Fibroblast of pulmonary artery (primary cell): ENCODE results near the gene TTC36.
A peak's percentile ranks its signal among the peaks of the same experiment; 100 is the strongest.
"Not testable (repeated sequence)": the region's sequence is repeated elsewhere in the genome, so short reads cannot be mapped to it uniquely, and the experiment has no call there.

Experiments
- DNase-seq: peaks from one replicate; pipeline ENCODE4 v3.0.0-alpha.2; 2010; ENCODE audit warnings: low read depth
- H3K4me3 ChIP-seq: replicated peaks from 2 replicates; pipeline ENCODE4 v1.5.1; 2011; ENCODE audit warnings: low read depth, mild to moderate bottlenecking, control low read depth, low read length, moderate library complexity
- CTCF ChIP-seq: IDR thresholded peaks from 2 replicates; pipeline ENCODE4 v1.5.1; 2011; ENCODE audit warnings: mild to moderate bottlenecking, control low read depth, low read length, inconsistent platforms; ENCODE audit errors: missing control alignments

Gene TTC36

DNA sequence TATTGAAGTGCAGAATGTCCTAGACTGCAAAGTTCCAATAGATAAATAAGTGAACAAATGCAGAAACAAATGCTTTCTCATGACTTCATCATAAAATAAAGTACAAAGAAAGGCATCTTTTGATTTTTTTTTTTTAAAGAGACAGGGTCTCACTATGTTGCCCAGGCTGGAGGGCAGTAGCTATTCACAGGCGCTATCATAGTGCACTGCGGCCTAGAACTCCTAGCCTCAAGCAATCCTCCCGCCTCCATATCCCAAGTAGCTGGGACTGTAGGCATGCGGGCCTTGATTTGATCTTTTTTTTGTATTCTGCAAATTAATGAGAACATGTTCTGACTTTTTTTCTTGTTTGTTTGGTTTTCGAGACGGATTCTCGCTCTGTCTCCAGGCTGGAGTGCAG, 47.4 kb downstream of the TTC36 start:
- H3K4me3 ChIP-seq = peak overlapping the region; percentile 97
- no peak for DNase-seq
- no peak for TF ChIP-seq CTCF

- H3K4me3 ChIP-seq, DNase-seq: not testable (repeated sequence)
Measured at GRCh38 chr11:118577995-118578394, 50.7 kb downstream of the TTC36 start.
